CD4-positive, alpha-beta T cell treated with Interleukin-15 for 1 hour (primary cell): Measurements from ENCODE around the gene SUPT20HL2.
"Not testable (repeated sequence)": the region's sequence is repeated elsewhere in the genome, so short reads cannot be mapped to it uniquely, and the experiment has no call there.

Experiments used
- DNase-seq: peaks from one replicate; pipeline ENCODE4 v3.0.0-alpha.2; 2020

SUPT20HL2 gene

GRCh38 chrX:24314019-24314635 lies at the start of gene SUPT20HL2:
TSS of gene SUPT20HL2 (minus strand) at chrX:24314069. CDS start at chrX:24313315, 754 bp downstream.
- no peak for DNase-seq

- not testable (repeated sequence) for DNase-seq
Observed at GRCh38 chrX:24362089-24362745, 48.3 kb upstream of the SUPT20HL2 start.

- DNase-seq, result no peak
Observed at GRCh38 chrX:24360272-24360671, 46.4 kb upstream of the SUPT20HL2 start, which contains the start of gene SUPT20HL1. TSS of gene SUPT20HL1 (plus strand) at chrX:24360639. CDS start at chrX:24362761, 2,122 bp downstream.

DNA sequence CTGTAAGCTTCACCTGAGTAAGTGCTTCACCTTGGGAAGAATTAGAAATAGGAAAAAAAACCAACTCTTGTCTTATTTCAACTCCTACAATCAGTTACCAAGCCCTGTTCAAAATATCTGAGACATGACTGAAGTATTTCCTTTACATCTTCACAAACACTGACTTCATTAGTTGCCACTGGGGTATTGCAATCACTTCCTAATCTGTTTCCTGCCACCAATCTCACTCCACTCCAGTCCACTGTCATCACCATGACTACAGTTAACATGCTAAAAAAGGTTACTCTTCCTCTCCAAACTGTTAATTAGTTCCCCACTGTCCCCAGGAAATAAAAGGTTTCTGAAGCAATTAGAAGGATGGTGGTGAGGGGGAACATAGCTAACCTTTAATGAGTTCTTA lies 43.2 kb upstream of the SUPT20HL2 start:
- no peak for DNase-seq

DNA sequence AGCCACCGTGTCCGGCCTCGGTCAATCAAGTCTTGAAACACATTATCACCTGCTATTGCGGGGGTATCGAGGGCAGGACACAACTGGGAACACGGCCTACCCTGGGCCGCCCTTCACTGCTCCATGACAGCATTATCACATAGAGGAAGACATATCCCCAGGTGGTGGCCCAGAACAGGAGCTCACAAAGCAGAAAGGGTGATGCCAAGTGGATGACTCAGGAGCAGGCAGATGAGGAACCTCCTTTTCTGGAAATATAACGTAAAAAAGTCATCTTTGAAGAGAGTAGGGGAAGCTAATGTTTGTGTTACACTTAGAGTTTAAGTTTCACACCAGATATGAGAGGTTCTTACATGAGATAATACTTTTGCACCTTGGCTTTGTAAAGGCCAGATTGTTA lies 41.2 kb upstream of the SUPT20HL2 start:
- no peak for DNase-seq

- DNase-seq, result no peak
Observed at GRCh38 chrX:24350217-24350616, 36.3 kb upstream of the SUPT20HL2 start.

DNA sequence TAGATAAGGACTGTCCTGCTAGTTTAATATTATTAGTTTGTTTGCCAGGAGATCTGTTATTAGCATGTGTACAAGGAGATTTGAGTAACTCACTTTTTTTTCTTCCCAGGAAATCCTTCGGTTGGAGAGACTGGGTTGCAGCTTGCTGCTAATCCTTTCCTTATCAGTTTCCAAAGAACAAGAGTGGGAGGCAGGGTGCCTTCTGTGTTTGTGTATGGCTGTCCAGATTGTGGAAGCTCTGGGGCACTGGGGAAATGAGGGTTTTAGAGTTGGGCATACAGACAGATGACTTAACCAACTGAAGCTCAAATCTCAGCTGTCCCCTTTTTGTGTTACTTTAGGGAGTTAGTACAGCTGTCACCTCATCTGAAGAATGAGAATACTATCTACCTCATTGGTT lies 34.0 kb upstream of the SUPT20HL2 start:
- DNase-seq, result no peak

- DNase-seq, result no peak
Observed at GRCh38 chrX:24343719-24344118, 29.9 kb upstream of the SUPT20HL2 start.

- DNase-seq, result no peak
Observed at GRCh38 chrX:24341795-24342194, 27.9 kb upstream of the SUPT20HL2 start.

DNA sequence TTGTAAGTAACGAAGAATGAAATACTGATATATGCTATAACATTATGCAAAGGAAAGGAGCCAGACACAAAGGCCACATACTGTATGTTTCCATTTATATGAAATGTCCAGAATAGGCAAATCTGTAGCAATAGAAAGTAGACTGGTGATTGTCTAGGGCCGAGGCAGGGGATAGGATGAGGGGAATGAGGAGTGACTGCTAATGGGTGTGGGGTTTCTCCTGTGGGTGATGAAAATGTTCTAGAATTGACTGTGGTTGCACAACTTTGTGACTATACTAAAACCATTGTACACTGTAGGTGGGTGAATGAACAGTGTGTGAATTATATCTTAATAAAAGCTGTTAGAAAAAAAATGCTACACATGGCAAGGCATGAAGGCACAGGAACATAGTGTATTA lies 26.6 kb upstream of the SUPT20HL2 start:
- DNase-seq, result no peak

DNA sequence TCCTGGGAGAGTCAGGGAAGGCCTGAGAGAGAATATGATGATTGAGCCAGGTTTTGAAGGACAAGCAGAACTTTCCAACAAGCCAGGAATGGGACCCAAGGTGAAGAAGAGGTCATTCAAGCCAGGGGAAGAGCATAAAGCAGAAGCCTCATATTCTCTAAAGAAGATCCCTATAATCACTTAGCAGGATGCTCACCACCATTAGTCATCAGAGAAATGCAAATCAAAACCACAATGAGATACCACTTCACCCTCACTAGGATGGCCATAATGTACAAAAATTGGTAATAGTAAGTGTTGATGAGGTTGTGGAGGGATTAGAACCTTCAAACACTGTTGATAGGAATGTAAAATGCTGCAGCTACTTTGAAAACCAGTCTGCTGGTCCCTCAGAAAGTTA lies 26.0 kb upstream of the SUPT20HL2 start:
- DNase-seq, result no peak

DNA sequence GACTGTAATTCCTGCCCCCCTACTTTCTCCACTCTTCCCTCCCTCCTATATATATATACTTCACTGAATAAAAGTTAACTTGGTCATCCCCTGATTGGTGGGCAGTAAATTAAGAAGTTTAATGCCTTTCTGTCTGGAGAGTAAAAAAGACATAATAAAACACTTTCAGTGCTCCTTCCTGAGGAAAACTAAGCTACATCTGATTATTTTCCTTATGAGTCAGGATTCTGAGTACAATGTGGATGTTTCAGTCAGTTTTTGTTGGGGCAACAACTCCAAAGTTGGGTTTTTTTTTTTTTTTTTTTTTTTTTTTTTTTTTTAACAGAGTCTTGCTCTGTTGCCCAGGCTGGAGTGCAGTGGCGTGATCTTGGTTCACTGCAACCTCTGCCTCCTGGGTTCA lies 22.0 kb upstream of the SUPT20HL2 start:
- no peak for DNase-seq

DNA sequence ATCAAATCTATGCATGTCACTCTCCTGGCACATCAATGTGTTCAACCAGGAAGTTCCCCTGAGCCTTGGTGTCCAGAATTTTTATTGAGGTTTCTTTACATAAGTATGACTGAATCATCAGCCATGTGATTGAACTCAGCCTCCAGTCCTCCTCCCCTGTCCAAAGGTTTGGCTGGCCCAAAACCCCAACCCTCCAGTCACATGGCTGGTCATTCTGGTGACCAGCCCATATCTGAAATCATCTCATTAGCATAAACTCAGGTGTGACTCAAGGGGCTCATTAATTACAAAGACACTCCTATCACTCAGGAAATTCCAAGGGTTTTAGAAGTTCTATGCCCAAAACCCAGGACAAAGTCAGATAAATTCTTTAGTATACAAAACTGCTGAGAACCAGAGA lies 20.6 kb upstream of the SUPT20HL2 start:
- DNase-seq, result no peak

DNA sequence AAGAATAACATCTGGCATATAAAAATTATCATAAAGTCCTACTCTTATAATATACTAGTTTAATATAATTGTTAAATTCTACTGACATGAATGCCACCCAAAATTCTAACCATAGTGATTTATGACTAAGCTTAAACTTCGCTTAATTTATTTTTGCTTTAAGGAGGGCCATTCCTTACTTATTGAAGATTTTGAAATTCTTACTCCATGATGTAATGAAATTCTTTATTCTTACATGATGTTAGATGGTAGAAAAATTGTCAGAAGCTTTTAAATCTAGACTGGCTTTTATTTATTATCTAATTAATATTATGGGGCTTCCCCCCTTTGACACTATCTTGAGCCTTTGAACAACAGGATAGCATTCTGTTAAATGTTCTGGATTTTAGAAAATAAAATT lies 19.5 kb upstream of the SUPT20HL2 start:
- no peak for DNase-seq

DNA sequence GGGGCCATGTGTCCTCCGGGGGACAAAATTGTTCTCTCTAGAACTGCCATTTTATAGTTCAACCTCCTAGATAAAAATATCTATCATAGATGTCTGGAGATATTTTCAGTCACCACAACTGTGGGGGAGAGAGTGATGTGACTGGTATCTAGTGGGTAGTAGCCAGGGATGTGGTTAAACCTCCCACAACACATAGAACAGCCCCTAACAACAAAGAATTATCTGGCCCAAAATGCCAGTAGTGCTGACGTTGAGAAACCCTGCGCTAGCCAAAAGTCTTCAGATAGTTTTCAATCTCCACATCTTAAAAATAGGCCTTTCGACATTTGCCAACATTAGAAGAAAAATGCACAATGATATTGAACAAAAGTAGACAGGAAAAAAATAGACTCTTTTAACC lies 19.0 kb upstream of the SUPT20HL2 start:
- DNase-seq, result no peak

GRCh38 chrX:24325231-24325630 lies 11.4 kb upstream of the SUPT20HL2 start:
- no peak for DNase-seq

DNA sequence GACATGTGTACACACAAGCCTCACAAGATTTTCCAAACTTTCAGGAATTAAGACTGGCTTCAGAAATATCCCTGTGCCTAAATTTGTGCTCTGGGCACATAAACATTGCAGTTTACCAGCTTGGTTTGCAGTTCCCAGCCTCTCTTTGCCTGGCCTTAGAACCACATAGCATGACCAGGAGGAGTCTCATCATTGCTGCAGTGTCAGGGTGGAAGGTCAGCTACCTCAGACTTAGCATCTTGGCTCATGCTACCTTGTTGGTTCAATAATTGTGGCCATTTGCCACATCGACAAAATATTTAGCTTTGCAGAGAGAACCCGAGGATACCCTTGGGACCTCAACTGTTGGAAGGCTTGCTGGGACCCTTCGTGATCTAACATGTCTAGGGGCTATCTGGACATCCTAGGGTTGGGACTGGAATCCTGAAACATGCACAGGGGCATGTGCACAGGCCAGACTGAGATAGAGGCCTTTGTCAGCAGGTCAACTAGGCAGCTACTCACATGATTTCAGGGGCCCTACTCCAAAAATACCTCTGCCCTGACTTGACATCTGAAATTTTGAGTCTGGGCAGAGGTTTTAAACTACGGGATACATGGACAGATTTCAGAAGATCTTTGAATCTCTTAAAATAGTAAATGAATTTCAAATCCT lies 8.0 kb upstream of the SUPT20HL2 start:
- DNase-seq, result no peak

DNA sequence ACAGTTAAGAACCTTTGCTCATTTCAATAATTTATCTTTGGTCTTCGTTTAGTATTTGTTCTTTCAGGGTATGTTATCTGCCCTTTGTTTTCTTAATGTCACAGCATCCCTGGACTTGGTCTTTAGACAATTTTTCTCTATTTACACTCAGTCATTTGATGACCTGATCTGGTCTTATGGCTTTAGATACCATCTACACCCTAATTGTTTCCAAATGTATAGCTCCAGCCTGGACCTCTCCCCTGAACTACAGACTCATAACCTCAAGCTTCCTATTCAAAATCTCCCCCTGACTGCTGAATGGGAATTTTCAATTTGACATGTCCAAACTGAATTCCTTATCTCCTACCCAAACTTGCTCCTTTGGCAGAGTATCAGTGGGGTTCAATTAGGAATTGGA lies 3.7 kb upstream of the SUPT20HL2 start:
- no peak for DNase-seq

GRCh38 chrX:24316111-24316510 lies 2.2 kb upstream of the SUPT20HL2 start:
- no peak for DNase-seq

DNA sequence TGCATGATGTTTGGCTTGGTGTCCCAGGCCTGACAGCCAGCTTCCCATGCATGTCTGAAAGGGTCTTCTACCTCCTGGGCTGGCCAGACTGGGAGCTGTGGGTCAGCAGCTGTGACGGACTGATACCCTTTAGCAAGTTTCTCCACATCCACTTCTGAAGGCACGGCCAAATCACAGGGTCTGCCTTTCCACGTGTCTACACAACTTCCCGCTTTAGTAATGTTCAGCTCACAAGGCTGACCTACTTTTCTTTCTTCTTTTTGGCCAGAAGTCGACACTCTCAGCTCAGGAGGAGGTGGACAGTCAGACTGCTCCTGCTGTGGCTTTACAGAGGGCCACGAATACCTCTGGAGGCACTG lies 1.6 kb downstream of the SUPT20HL2 start:
- not testable (repeated sequence) for DNase-seq

- DNase-seq, result not testable (repeated sequence)
Observed at GRCh38 chrX:24311507-24312248, 2.2 kb downstream of the SUPT20HL2 start.

- not testable (repeated sequence) for DNase-seq
Observed at GRCh38 chrX:24310916-24311315, 3.0 kb downstream of the SUPT20HL2 start.

- DNase-seq, result not testable (repeated sequence)
Observed at GRCh38 chrX:24309580-24310374, 4.1 kb downstream of the SUPT20HL2 start.
